Measurements from ENCODE around the gene AP5S1.

Gene AP5S1, protein sequence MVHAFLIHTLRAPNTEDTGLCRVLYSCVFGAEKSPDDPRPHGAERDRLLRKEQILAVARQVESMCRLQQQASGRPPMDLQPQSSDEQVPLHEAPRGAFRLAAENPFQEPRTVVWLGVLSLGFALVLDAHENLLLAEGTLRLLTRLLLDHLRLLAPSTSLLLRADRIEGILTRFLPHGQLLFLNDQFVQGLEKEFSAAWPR

DNA sequence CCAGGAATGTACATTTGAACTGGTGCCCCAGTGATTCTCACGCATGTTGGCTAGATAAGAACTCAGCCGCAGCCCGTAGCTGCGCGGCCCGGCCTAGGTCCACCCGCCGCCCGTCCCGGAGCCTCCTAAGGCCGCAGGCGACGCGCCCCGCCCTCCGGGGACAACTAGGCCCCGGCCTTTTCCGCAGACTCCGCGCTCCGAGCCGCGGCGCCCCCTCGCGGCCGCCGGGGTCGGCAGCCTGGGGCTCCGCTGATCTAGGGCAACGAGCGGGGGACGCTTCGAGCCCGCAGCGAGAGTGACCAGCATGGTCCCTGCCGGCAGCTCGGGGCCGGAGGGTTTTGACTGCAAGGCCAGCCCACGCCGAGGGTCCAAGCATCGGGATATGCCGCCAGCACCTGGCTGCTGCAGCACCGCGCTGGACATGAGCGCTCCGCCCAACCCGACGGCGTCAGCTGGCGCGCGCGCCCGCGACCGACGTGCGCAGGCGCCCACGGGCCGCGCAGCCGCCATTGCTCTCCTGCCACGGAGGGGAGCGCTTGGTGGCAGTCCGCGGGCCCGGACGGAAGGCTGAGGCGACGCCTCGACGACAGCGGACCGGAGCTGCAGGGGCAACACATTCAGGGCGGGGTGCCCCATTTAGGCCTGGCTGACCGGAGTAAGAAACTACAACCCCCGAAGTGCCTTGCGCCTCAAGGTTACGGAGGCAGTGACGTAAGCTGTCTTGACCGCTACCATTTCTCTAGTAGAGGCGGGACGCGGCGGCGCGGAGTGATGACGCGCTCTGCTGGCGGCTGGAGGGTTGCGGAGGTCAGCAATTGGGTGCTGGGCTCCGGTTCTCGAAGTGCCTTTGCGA lies at the start of gene AP5S1:
Gene AP5S1, plus strand, starts transcription at position 500 of the 853 bp plus-strand sequence. CDS start 1,571 bp downstream, outside the sequence.
- TF ChIP-seq ESRRG (CRISPR knock-in tag; IDR thresholded peaks at IDR 0.05) (no peak), ZFP3 (CRISPR knock-in tag; IDR thresholded peaks at IDR 0.05) (no peak), CSDC2 (CRISPR knock-in tag; IDR thresholded peaks at IDR 0.05) (0 out of 2 replicates have a peak, but pooled peaks have one; percentile 49), ARNTL (CRISPR knock-in tag; IDR thresholded peaks at IDR 0.05; ENCODE audit: borderline replicate concordance, low read depth) (no peak)
- ATAC-seq: peak; percentile 88

- TF ChIP-seq ZFP30 (CRISPR knock-in tag; IDR thresholded peaks at IDR 0.05) (no peak), ZFP3 (CRISPR knock-in tag; IDR thresholded peaks at IDR 0.05) (no peak), SNAI2 (CRISPR knock-in tag; IDR thresholded peaks at IDR 0.05) (no peak), ESRRG (CRISPR knock-in tag; IDR thresholded peaks at IDR 0.05) (no peak), ZC3H10 (CRISPR knock-in tag; IDR thresholded peaks at IDR 0.05) (no peak), BACH2 (CRISPR knock-in tag; IDR thresholded peaks at IDR 0.05; ENCODE audit: borderline replicate concordance) (no peak), CSRNP3 (CRISPR knock-in tag; IDR thresholded peaks at IDR 0.05) (no peak), GLIS3 (CRISPR knock-in tag; IDR thresholded peaks at IDR 0.05) (no peak)
- no peak for ATAC-seq
Measured at GRCh38 chr20:3771552-3772058, 48.7 kb upstream of the AP5S1 start.

DNA sequence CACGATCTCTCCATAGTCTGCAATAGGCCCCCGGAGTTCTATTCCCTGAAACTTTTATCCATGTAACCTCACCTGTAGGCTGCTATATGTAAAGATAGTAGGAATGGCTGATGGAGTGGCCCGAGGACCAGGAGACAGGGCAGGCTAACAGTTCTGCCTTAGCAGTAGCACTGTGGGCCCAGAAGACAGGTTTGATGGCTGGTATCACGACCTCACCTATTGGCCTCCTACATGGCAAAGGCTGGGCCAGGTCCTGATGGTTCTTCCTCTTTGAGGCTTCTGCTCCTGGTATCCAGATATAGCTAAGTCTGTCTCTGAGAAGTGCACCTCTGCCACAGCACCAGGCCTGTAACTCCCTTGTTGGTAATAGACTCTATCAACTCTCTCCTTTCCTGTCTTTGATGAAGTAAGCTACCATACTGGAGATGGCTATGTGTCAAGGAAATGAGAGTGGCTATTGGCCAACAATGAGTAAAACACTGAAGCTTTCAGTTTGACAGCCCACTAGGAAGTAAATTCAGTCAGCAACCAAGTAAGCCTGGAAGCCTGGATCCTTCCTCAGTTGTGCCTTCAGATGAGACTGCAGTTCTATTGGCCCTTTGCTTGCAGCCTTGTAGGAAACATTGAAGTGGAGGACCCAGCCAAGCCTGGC lies 44.8 kb upstream of the AP5S1 start:
- ATAC-seq: no peak
- TF ChIP-seq ZNF8 (CRISPR knock-in tag; IDR thresholded peaks at IDR 0.05) (no peak), PATZ1 (CRISPR knock-in tag; IDR thresholded peaks at IDR 0.05; ENCODE audit: borderline replicate concordance) (no peak), CSDC2 (CRISPR knock-in tag; IDR thresholded peaks at IDR 0.05) (no peak)

DNA sequence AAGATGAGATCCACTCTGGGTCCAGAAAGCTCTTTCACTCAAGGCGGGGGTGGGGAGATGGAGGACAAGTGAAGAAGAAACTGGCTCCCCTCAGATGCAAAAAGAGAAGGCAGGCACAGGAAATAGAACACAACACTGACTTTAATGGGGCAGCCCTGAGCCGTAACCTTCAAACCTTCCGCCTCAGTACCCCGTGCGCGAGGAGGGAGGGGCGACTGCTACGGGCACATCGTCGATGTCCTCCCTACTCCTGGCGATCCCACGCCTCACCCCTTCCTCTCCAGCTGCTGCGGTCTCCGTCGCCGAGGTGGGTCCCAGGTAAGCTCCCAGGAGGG lies 43.0 kb upstream of the AP5S1 start:
- TF ChIP-seq PATZ1 (CRISPR knock-in tag; IDR thresholded peaks at IDR 0.05; ENCODE audit: borderline replicate concordance): no peak
- no peak for TF ChIP-seq ISL1 (CRISPR knock-in tag; IDR thresholded peaks at IDR 0.05)
- TF ChIP-seq ZC3H10 (CRISPR knock-in tag; IDR thresholded peaks at IDR 0.05): no peak
- TF ChIP-seq TCF4 (CRISPR knock-in tag; IDR thresholded peaks at IDR 0.05; ENCODE audit: borderline replicate concordance): no peak
- no peak for TF ChIP-seq GLIS3 (CRISPR knock-in tag; IDR thresholded peaks at IDR 0.05)
- no peak for ATAC-seq

DNA sequence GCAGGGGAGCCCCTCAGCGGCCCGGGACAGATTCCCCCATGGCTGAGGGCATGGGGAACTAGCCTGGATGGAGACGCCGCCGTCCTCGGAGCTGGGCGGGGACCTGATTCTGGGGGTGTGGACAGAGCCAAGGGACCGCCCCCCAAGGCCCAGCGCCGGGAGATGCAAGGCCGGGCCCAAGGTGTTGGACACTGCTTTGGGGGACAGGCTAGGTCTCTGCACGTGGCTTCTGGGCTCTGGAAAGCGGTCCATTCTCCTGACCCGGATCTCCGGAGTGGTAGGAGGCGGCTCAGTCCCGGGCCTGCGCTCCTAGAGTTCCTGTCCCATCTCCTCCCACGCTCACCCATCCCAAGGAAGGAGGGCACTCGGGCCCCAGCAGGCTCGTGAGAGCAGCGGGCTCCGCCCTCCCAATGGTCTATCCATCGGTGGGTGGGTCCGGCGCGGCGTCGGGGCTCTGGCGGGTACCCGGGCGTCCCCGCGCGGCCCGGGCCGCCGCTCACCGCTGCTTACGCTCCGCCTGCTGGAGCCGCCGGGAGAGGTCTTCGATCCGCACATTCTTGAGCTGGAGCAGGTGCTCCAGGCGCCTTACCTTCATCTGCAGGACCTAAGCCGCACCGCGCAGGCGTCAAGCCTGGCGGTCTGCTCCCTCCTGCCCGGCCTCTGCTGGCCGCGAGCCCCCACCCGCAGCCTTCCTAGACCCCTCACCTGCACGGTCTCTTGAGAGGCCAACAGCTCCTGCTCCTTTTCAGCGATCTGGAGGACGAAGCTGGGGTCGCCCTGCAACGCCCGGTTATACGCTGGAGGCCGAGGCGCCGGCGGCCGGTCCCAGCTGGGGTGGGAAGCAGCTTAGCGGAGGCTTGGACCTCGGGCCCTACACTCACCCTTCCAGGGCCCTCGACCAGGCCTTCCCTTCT lies 42.4 kb upstream of the AP5S1 start:
- ATAC-seq: peak; percentile 79
- TF ChIP-seq TOX (CRISPR knock-in tag; IDR thresholded peaks at IDR 0.05; ENCODE audit: borderline replicate concordance) (no peak), POU6F1 (CRISPR knock-in tag; IDR thresholded peaks at IDR 0.05; ENCODE audit: borderline replicate concordance, low read depth) (no peak), PATZ1 (CRISPR knock-in tag; IDR thresholded peaks at IDR 0.05; ENCODE audit: borderline replicate concordance) (no peak), CSDC2 (CRISPR knock-in tag; IDR thresholded peaks at IDR 0.05) (no peak), ZFP3 (CRISPR knock-in tag; IDR thresholded peaks at IDR 0.05) (no peak), TCF4 (CRISPR knock-in tag; IDR thresholded peaks at IDR 0.05; ENCODE audit: borderline replicate concordance) (no peak), ISL1 (CRISPR knock-in tag; IDR thresholded peaks at IDR 0.05) (no peak), OSR1 (CRISPR knock-in tag; IDR thresholded peaks at IDR 0.05) (no peak), ESRRG (CRISPR knock-in tag; IDR thresholded peaks at IDR 0.05) (no peak), PPARA (CRISPR knock-in tag; IDR thresholded peaks at IDR 0.05; ENCODE audit: borderline replicate concordance) (no peak), CREB5 (CRISPR knock-in tag; IDR thresholded peaks at IDR 0.05; ENCODE audit: low read depth) (no peak), ZFP30 (CRISPR knock-in tag; IDR thresholded peaks at IDR 0.05) (no peak), GLIS3 (CRISPR knock-in tag; IDR thresholded peaks at IDR 0.05) (no peak)
